Thymus (tissue), 11 donors: ENCODE data around the gene FBXO21. TPM values are rescaled to one million over a fixed set of nuclear protein-coding genes. Genes with fewer than 3 reads are reported as not detected.
"Not testable (repeated sequence)": the region's sequence is repeated elsewhere in the genome, so short reads cannot be mapped to it uniquely, and the experiment has no call there.

Experiments
- DNase-seq, 9 donors: peaks; one replicate each; pipeline ENCODE4 v3.0.0-alpha.2; 2013; ENCODE audit warnings: low spot score in 9 of 9, low read depth in 6 of 9, missing footprints in 1 of 9
- H3K27ac ChIP-seq, 2 donors: one replicate each; pipeline ENCODE4 v1.5.1; 2013; ENCODE audit warnings: control low read depth in 1 of 2, low read depth in 1 of 2, low read length in 1 of 2, mild to moderate bottlenecking in 1 of 2, moderate library complexity in 1 of 2
- H3K27me3 ChIP-seq, 2 donors: one replicate each; pipeline ENCODE4 v1.5.1; 2013; ENCODE audit warnings: low read length in 1 of 2; ENCODE audit not compliant: control insufficient read depth in 2 of 2, insufficient read depth in 1 of 2
- H3K36me3 ChIP-seq, 2 donors: one replicate each; pipeline ENCODE4 v1.5.1; 2013; ENCODE audit warnings: low read length in 1 of 2, mild to moderate bottlenecking in 1 of 2, moderate library complexity in 1 of 2; ENCODE audit not compliant: control insufficient read depth in 2 of 2, insufficient read depth in 2 of 2
- H3K4me1 ChIP-seq, 2 donors: one replicate each; pipeline ENCODE4 v1.5.1; 2013; ENCODE audit warnings: low read length in 2 of 2; ENCODE audit not compliant: control insufficient read depth in 2 of 2, insufficient read depth in 2 of 2
- H3K4me3 ChIP-seq, 2 donors: one replicate each; pipeline ENCODE4 v1.5.1; 2013; ENCODE audit warnings: low read length in 2 of 2, control low read depth in 1 of 2, mild to moderate bottlenecking in 1 of 2
- H3K9me3 ChIP-seq, 2 donors: one replicate each; pipeline ENCODE4 v1.5.1; 2013; ENCODE audit warnings: low read length in 1 of 2, mild to moderate bottlenecking in 1 of 2; ENCODE audit not compliant: control insufficient read depth in 2 of 2, insufficient read depth in 1 of 2
- WGBS: extraction: QIAGEN DNeasy Blood & Tissue Kit; methylation state at CpG from one replicate; pipeline ENCODE4 v1.1.7; 2013; 5-methylcytosine and 5-hydroxymethylcytosine counted together
- polyA plus RNA-seq: library from polyadenylated mRNA; stranded (reverse); fragments of 200-250 nt; gene quantifications from one replicate; pipeline ENCODE4 v1.2.3, GENCODE V29; 2013
- total RNA-seq: library from RNA; stranded (reverse); fragments of 120-200 nt; gene quantifications from one replicate; pipeline ENCODE4 v1.2.4, GENCODE V29; 2013
- donor health status: healthy.

The FBXO21 gene
- total and polyA plus RNA-seq, 2 donors, result 15.1 to 16.0 TPM

GRCh38 chr12:117225179-117225578, 34.9 kb upstream of the FBXO21 start:
- Histone ChIP-seq H3K9me3 (no peaks in the 10 kb centered on the region), H3K36me3 (no peaks in the 10 kb centered on the region), H3K27ac (no peak overlapping the region), H3K4me1 (no peaks in the 10 kb centered on the region), H3K27me3 (no peaks in the 10 kb centered on the region), H3K4me3 (no peak overlapping the region)
- 87% methylated on average over 6 of the region's 6 CpGs for WGBS
- no peak for DNase-seq

GRCh38 chr12:117220947-117221346, 30.7 kb upstream of the FBXO21 start:
- not testable (repeated sequence) for H3K9me3 ChIP-seq, H3K27me3 ChIP-seq, H3K4me1 ChIP-seq, H3K36me3 ChIP-seq, H3K27ac ChIP-seq, H3K4me3 ChIP-seq, DNase-seq
- WGBS, result 90% methylated on average over 5 of the region's 5 CpGs

- Histone ChIP-seq H3K9me3 (no peaks in the 10 kb centered on the region), H3K27me3 (peaks cover 0 to 2% of the 10 kb centered on the region in 2 donors), H3K4me3 (no peak overlapping the region), H3K36me3 (no peaks in the 10 kb centered on the region), H3K4me1 (no peaks in the 10 kb centered on the region), H3K27ac (no peak overlapping the region)
- DNase-seq, result no peak
- WGBS, result 86% methylated on average over 7 of the region's 7 CpGs
Observed at GRCh38 chr12:117218149-117218548, 27.9 kb upstream of the FBXO21 start.

- Histone ChIP-seq H3K9me3 (no peaks in the 10 kb centered on the region), H3K4me1 (no peaks in the 10 kb centered on the region), H3K36me3 (no peaks in the 10 kb centered on the region), H3K27ac (no peak overlapping the region), H3K27me3 (peaks cover 0 to 2% of the 10 kb centered on the region in 2 donors), H3K4me3 (no peak overlapping the region)
- 90% methylated on average over 5 of the region's 5 CpGs for WGBS
- no peak for DNase-seq
Observed at GRCh38 chr12:117216686-117217085, 26.4 kb upstream of the FBXO21 start.

- Histone ChIP-seq H3K36me3 (no peaks in the 10 kb centered on the region), H3K4me1 (no peaks in the 10 kb centered on the region), H3K27me3 (peaks cover 0 to 2% of the 10 kb centered on the region in 2 donors), H3K9me3 (no peaks in the 10 kb centered on the region), H3K27ac (no peak overlapping the region), H3K4me3 (no peak overlapping the region)
- WGBS, result 77% methylated on average over 10 of the region's 10 CpGs
- DNase-seq, result no peak
Observed at GRCh38 chr12:117214797-117215196, 24.5 kb upstream of the FBXO21 start.

GRCh38 chr12:117213295-117213808, 23.1 kb upstream of the FBXO21 start:
- no peaks in the 10 kb centered on the region for H3K36me3 ChIP-seq
- no peak overlapping the region for H3K4me3 ChIP-seq
- no peaks in the 10 kb centered on the region for H3K9me3 ChIP-seq
- DNase-seq, result no peak
- H3K4me1 ChIP-seq, result no peaks in the 10 kb centered on the region
- WGBS, result 39% methylated on average over 2 of the region's 2 CpGs
- no peak overlapping the region for H3K27ac ChIP-seq
- H3K27me3 ChIP-seq, result peaks cover 0 to 2% of the 10 kb centered on the region in 2 donors

- H3K27ac ChIP-seq, result no peak overlapping the region
- no peaks in the 10 kb centered on the region for H3K4me1 ChIP-seq
- peaks cover 0 to 2% of the 10 kb centered on the region in 2 donors for H3K9me3 ChIP-seq
- H3K4me3 ChIP-seq, result no peak overlapping the region
- whole genome bisulfite sequencing, result 22% methylated on average over 7 of the region's 7 CpGs
- H3K36me3 ChIP-seq, result no peaks in the 10 kb centered on the region
- DNase-seq, result peak in 7 of 9 donors; percentile 18 to 72 (median 61)
- peaks cover 0 to 4% of the 10 kb centered on the region in 2 donors for H3K27me3 ChIP-seq
Observed at GRCh38 chr12:117212563-117213190, 22.4 kb upstream of the FBXO21 start.

GRCh38 chr12:117210266-117210918, 20.1 kb upstream of the FBXO21 start:
- no peak overlapping the region for H3K4me3 ChIP-seq
- no peaks in the 10 kb centered on the region for H3K4me1 ChIP-seq
- DNase-seq, result no peak
- H3K36me3 ChIP-seq, result no peaks in the 10 kb centered on the region
- peaks cover 0 to 9% of the 10 kb centered on the region in 2 donors for H3K27me3 ChIP-seq
- H3K9me3 ChIP-seq, result peaks cover 0 to 2% of the 10 kb centered on the region in 2 donors
- WGBS, result 97% methylated on average over 6 of the region's 6 CpGs
- no peak overlapping the region for H3K27ac ChIP-seq

- Histone ChIP-seq H3K27me3 (peaks cover 0 to 7% of the 10 kb centered on the region in 2 donors), H3K9me3 (peaks cover 0 to 2% of the 10 kb centered on the region in 2 donors), H3K4me1 (no peaks in the 10 kb centered on the region), H3K27ac (no peak overlapping the region), H3K4me3 (no peak overlapping the region), H3K36me3 (no peaks in the 10 kb centered on the region)
- WGBS, result 80% methylated on average over 3 of the region's 3 CpGs
- DNase-seq, result no peak
Observed at GRCh38 chr12:117209626-117210025, 19.4 kb upstream of the FBXO21 start.
